IMR-90 (cell line): ENCODE measurements around the gene HJURP. TPM values are rescaled to one million over a fixed set of nuclear protein-coding genes. Genes with fewer than 3 reads are reported as not detected.

Experiments used
- ATAC-seq: fragments of 200-7000 bp; cut with Tn5 transposase; 2 replicates; pipeline ENCODE4 v1.9.1; 2020; ENCODE audit warnings: low read depth, mild to moderate bottlenecking, moderate library complexity
- BruUV-seq: library from RNA; stranded (reverse); fragments of 400-500 nt; replicated peaks from 2 replicates; lab custom pipeline; 2021; lab: Mats Ljungman, UMichigan
- CTCF ChIA-PET: fragments of 300-600 bp; formaldehyde crosslinking; extraction: SDS; loops from one replicate; lab custom pipeline; 2021; ENCODE audit warnings: antibody characterized with exemption; lab: Yijun Ruan, JAX
- POLR2A ChIA-PET: fragments of 300-600 bp; sonication (Branson Sonifier 250); formaldehyde crosslinking; loops from one replicate; lab custom pipeline; 2022; ENCODE audit warnings: antibody characterized with exemption; ENCODE audit not compliant: unreplicated experiment; lab: Charles Lee
- DNase-seq: peaks from one replicate; pipeline ENCODE4 v3.0.0; 2013
- H2AFZ ChIP-seq: replicated peaks from 2 replicates; pipeline ENCODE3; 2013; ENCODE audit warnings: low read length, mild to moderate bottlenecking; ENCODE audit not compliant: poor library complexity
- H2AK5ac ChIP-seq: 2 replicates; pipeline ENCODE4 v1.6.1; 2013; ENCODE audit warnings: low read depth, low read length, inconsistent platforms
- H2AK9ac ChIP-seq: replicated peaks from 2 replicates; pipeline ENCODE3; 2013; ENCODE audit warnings: mild to moderate bottlenecking, low read depth, low read length, moderate library complexity; ENCODE audit not compliant: poor library complexity
- H2BK120ac ChIP-seq: 2 replicates; pipeline ENCODE4 v1.6.1; 2013; ENCODE audit warnings: low read depth, low read length, inconsistent platforms
- H2BK15ac ChIP-seq: 3 replicates; pipeline ENCODE4 v1.6.1; 2013; ENCODE audit warnings: low read depth, low read length, inconsistent platforms
- H2BK20ac ChIP-seq: 2 replicates; pipeline ENCODE4 v1.6.1; 2013; ENCODE audit warnings: low read depth, mild to moderate bottlenecking, inconsistent platforms, low read length, moderate library complexity
- H2BK5ac ChIP-seq: 2 replicates; pipeline ENCODE4 v1.6.1; 2013; ENCODE audit warnings: mild to moderate bottlenecking, low read depth, low read length, inconsistent platforms; ENCODE audit not compliant: poor library complexity, severe bottlenecking
- H3K14ac ChIP-seq: replicated peaks from 2 replicates; pipeline ENCODE4 v1.6.1; 2013; ENCODE audit warnings: low read depth, low read length, inconsistent platforms
- H3K18ac ChIP-seq: 2 replicates; pipeline ENCODE4 v1.6.1; 2013; ENCODE audit warnings: low read depth, low read length, control low read depth
- H3K23ac ChIP-seq: 2 replicates; pipeline ENCODE4 v1.6.1; 2013; ENCODE audit warnings: low read depth, low read length, inconsistent platforms
- H3K27ac ChIP-seq: 2 replicates; pipeline ENCODE4 v1.5.1; 2013; ENCODE audit warnings: mild to moderate bottlenecking, control low read depth, low read length; ENCODE audit not compliant: insufficient read depth
- H3K27me3 ChIP-seq: 2 replicates; pipeline ENCODE4 v1.6.1; 2013; ENCODE audit warnings: low read length; ENCODE audit not compliant: control insufficient read depth, insufficient read depth
- H3K36me3 ChIP-seq: 2 replicates; pipeline ENCODE4 v1.6.1; 2013; ENCODE audit warnings: low read length, mixed read lengths; ENCODE audit not compliant: control insufficient read depth, insufficient read depth
- H3K4ac ChIP-seq: 2 replicates; pipeline ENCODE4 v1.6.1; 2013; ENCODE audit warnings: low read depth, low read length, inconsistent platforms
- H3K4me1 ChIP-seq: 2 replicates; pipeline ENCODE4 v1.6.1; 2013; ENCODE audit warnings: low read length, mixed read lengths; ENCODE audit not compliant: control insufficient read depth, insufficient read depth
- H3K4me2 ChIP-seq: 2 replicates; pipeline ENCODE4 v1.6.1; 2013; ENCODE audit warnings: low read depth, mild to moderate bottlenecking, control low read depth, low read length, moderate library complexity
- H3K4me3 ChIP-seq: 2 replicates; pipeline ENCODE4 v1.5.1; 2013; ENCODE audit warnings: low read depth, mild to moderate bottlenecking, control low read depth, low read length, moderate library complexity; ENCODE audit not compliant: insufficient read depth
- H3K56ac ChIP-seq: 2 replicates; pipeline ENCODE4 v1.6.1; 2013; ENCODE audit warnings: low read length, inconsistent platforms; ENCODE audit not compliant: insufficient read depth; ENCODE audit errors: extremely low read depth
- H3K79me1 ChIP-seq, 2 experiments: 2 replicates each; pipeline ENCODE4 v1.6.1; 2013; ENCODE audit warnings: low read length in 2 of 2, inconsistent platforms in 1 of 2, low read depth in 1 of 2
- H3K9ac ChIP-seq: 2 replicates; pipeline ENCODE4 v1.6.1; 2013; ENCODE audit warnings: low read depth, low read length, control low read depth
- H3K9me1 ChIP-seq: 2 replicates; pipeline ENCODE4 v1.6.1; 2013; ENCODE audit warnings: low read length, inconsistent platforms; ENCODE audit not compliant: insufficient read depth
- H3K9me3 ChIP-seq: 2 replicates; pipeline ENCODE4 v1.6.1; 2013; ENCODE audit warnings: low read length; ENCODE audit not compliant: control insufficient read depth, insufficient read depth
- H4K20me1 ChIP-seq: 2 replicates; pipeline ENCODE4 v1.6.1; 2013; ENCODE audit warnings: low read length, inconsistent platforms; ENCODE audit not compliant: insufficient read depth
- H4K5ac ChIP-seq: 2 replicates; pipeline ENCODE4 v1.6.1; 2013; ENCODE audit warnings: mild to moderate bottlenecking, low read depth, low read length, control low read depth
- H4K8ac ChIP-seq, 2 experiments: 2 replicates each; pipeline ENCODE4 v1.6.1; 2013; ENCODE audit warnings: low read depth in 2 of 2, low read length in 2 of 2, control low read depth in 1 of 2, inconsistent platforms in 1 of 2
- H4K91ac ChIP-seq: 2 replicates; pipeline ENCODE4 v1.6.1; 2013; ENCODE audit warnings: low read depth, low read length, inconsistent platforms; ENCODE audit not compliant: insufficient read depth
- FOS ChIP-seq: fragments of 150-350 bp; IDR thresholded peaks from 2 replicates; pipeline ENCODE4 v1.6.1; 2016; ENCODE audit warnings: low read depth, low read length
- MAFK ChIP-seq: IDR thresholded peaks from 2 replicates; pipeline ENCODE4 v1.6.1; 2012; ENCODE audit warnings: low read depth, low read length, improper control_type of control experiment
- MAZ ChIP-seq: IDR thresholded peaks from 2 replicates; pipeline ENCODE4 v1.6.1; 2012; ENCODE audit warnings: low read depth, mild to moderate bottlenecking, low read length, improper control_type of control experiment, moderate library complexity, borderline replicate concordance
- RAD21 ChIP-seq: IDR thresholded peaks from 2 replicates; pipeline ENCODE4 v1.6.1; 2012; ENCODE audit warnings: low read length, improper control_type of control experiment
- RCOR1 ChIP-seq: IDR thresholded peaks from 2 replicates; pipeline ENCODE4 v1.6.1; 2012; ENCODE audit warnings: mild to moderate bottlenecking, low read length, improper control_type of control experiment; ENCODE audit not compliant: insufficient replicate concordance
- SMC3 ChIP-seq: fragments of 150-350 bp; IDR thresholded peaks from 2 replicates; pipeline ENCODE4 v1.6.1; 2016; ENCODE audit warnings: low read depth, mild to moderate bottlenecking, antibody characterized with exemption, low read length, moderate library complexity
- WGBS, 2 experiments: methylation state at CpG; one replicate each; pipeline versions ENCODE4 v1.1.5 to v1.1.7; 2013; ENCODE audit warnings: missing lambda C conversion rate in 2 of 2; ENCODE audit not compliant: insufficient read length in 1 of 2; ENCODE audit errors: extremely low coverage in 2 of 2; 5-methylcytosine and 5-hydroxymethylcytosine counted together
- dilution Hi-C: fragments of 300-500 bp; cut with HindIII; formaldehyde crosslinking; loops from one replicate; pipeline ENCODE4 v1.14.3; 2018; ENCODE audit warnings: low sequenced_read_pairs; ENCODE audit not compliant: unreplicated experiment
- in situ Hi-C: fragments of 300-500 bp; cut with MboI; formaldehyde crosslinking; loops from 3 replicates; pipeline ENCODE4 v1.14.3; 2019; ENCODE audit warnings: low sequenced_read_pairs, inconsistent platforms, mixed read lengths
- intact Hi-C: fragments of 100-400 bp; cut with micrococcal nuclease; formaldehyde crosslinking; loops from 2 replicates; pipeline ENCODE4 v1.10.0; 2022
- polyA plus RNA-seq, 3 experiments: library from polyadenylated mRNA; depleted of rRNA; stranded (reverse); fragments of >200 nt; gene quantifications; 2 replicates each; pipeline ENCODE4 v1.2.3, GENCODE V29; 2012; ENCODE audit warnings: low replicate concordance in 1 of 3
- total RNA-seq: library from RNA; depleted of rRNA; stranded (reverse); fragments of >200 nt; gene quantifications from 2 replicates; pipeline ENCODE4 v1.2.3, GENCODE V29; 2012
- TF ChIP-seq, protein P1 (sequence below): fragments of 150-350 bp; IDR thresholded peaks from 2 replicates; pipeline ENCODE4 v1.6.1; 2017; ENCODE audit warnings: mild to moderate bottlenecking, antibody characterized with exemption, low read length, low read depth

Gene HJURP
- total and polyA plus RNA-seq, 2 of the 4 experiments (the other 2 are of a cell fraction), result 22.6 to 26.5 TPM

DNA sequence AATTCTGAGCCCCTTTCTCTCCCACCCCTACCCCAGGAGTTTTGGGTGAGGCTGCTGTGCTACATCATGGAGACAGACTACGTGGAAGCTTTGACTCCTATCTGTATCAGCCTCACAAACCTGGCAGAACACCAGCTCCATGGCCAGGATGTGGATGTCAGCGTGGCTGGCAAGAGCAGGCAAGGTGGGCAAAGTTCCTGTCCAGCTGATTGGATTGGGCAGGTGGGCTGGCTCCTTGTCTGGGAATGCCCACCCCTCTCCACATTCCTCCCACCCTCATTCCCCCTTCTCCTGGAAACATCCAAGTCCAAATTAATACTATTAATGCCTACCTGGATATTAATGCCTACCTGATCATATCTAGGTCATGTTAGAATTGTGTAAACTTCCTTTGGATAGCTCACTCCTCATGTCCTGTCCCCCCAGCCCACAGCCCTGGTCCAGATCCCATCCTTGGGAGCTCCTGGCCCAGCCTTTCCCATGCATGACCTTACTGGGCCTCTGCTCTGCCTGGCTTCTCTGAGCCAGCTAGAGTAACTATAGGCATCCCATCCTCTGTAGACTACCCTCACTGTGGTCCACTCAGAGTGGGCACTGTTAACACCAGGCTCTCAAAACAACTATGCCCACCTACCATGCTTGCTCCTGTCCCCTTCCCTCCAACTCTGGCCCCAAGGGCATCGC, 52.1 kb downstream of the HJURP start:
- no TSS peak for BruUV-seq
- no CpG with 5 or more reads among the region's 3 CpGs for WGBS, 2 experiments
- Histone ChIP-seq H3K14ac (no peak overlapping the region), H2BK20ac (no peak overlapping the region), H3K9me3 (no peaks in the 10 kb centered on the region; the same call in 1 of the 2 replicates), H3K4me1 (no peaks in the 10 kb centered on the region), H2BK5ac (no peak overlapping the region), H3K4me2 (no peak overlapping the region), H3K9ac (no peak overlapping the region), H3K27ac (no peak overlapping the region), H3K36me3 (no peaks in the 10 kb centered on the region), H4K91ac (no peak overlapping the region), H3K4me3 (no peak overlapping the region), H3K27me3 (peaks cover 19% of the 10 kb centered on the region), H2BK120ac (no peak overlapping the region), H4K5ac (no peak overlapping the region), H2AK9ac (no peak overlapping the region), H3K18ac (no peak overlapping the region), H3K56ac (no peak overlapping the region), H3K9me1 (no peaks in the 10 kb centered on the region), H4K20me1 (no peaks in the 10 kb centered on the region), H3K79me1 (no peaks in the 10 kb centered on the region), H3K4ac (no peak overlapping the region), H4K8ac (no peak overlapping the region), H2AFZ (no peak overlapping the region), H3K23ac (no peak overlapping the region), H2BK15ac (no peak overlapping the region), H2AK5ac (no peak overlapping the region)
- in situ Hi-C loops, result no loop called here
- TF ChIP-seq FOS, result no peak
- no peak for TF ChIP-seq RCOR1
- TF ChIP-seq, protein P1, sequence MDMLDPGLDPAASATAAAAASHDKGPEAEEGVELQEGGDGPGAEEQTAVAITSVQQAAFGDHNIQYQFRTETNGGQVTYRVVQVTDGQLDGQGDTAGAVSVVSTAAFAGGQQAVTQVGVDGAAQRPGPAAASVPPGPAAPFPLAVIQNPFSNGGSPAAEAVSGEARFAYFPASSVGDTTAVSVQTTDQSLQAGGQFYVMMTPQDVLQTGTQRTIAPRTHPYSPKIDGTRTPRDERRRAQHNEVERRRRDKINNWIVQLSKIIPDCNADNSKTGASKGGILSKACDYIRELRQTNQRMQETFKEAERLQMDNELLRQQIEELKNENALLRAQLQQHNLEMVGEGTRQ, result no peak
- TF ChIP-seq SMC3, result no peak
- TF ChIP-seq RAD21, result no peak
- no peak for TF ChIP-seq MAFK
- TF ChIP-seq MAZ, result no peak
- ATAC-seq, result no peak
- ChIA-PET CTCF (no interaction called here), POLR2A (no interaction called here)
- no peak for DNase-seq
- dilution Hi-C loops, result no loop called here
- intact Hi-C loops, result no loop called here
